Cardiac fibroblast (primary cell): ENCODE data around the gene CTNND2.
A peak's percentile ranks its signal among the peaks of the same experiment; 100 is the strongest.

Experiments used
- DNase-seq, 2 donors: peaks; one replicate each; pipeline versions ENCODE4 v3.0.0 to v3.0.0-alpha.2; 2010; ENCODE audit warnings: low read depth in 2 of 2
- H3K4me3 ChIP-seq, 2 donors: replicated peaks in 1 of 2; 1 replicate in 1 of 2; 2 replicates in 1 of 2; pipeline ENCODE4 v1.5.1; 2011; ENCODE audit warnings: low read depth in 2 of 2, low read length in 2 of 2, mild to moderate bottlenecking in 2 of 2, moderate library complexity in 1 of 2
- TF ChIP-seq, protein P1 (sequence below): IDR thresholded peaks from one replicate; pipeline ENCODE4 v1.5.1; 2011; ENCODE audit warnings: low read depth, mild to moderate bottlenecking, low read length, inconsistent platforms

CTNND2 gene

DNA sequence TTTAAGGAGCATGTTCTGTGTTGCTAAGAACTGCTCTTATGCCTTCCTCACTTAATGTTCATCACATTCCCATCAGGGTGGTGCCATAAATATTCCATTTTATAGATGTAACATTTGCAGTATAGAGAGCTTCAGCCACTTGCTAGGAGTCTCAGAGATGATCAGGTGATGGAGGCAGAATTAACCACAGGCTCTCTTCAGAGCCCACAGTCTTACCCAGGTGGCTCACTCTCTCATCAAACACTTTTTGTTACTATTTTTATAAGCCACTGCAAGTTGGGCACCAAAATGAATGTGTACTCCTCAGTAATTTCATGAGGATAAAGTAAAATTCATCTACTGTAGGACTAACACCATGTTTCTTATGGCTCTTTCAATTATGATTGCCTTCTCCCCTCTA is 651.7 kb downstream of the CTNND2 start:
- no peak for DNase-seq
- no peak overlapping the region for H3K4me3 ChIP-seq
- TF ChIP-seq, protein P1, sequence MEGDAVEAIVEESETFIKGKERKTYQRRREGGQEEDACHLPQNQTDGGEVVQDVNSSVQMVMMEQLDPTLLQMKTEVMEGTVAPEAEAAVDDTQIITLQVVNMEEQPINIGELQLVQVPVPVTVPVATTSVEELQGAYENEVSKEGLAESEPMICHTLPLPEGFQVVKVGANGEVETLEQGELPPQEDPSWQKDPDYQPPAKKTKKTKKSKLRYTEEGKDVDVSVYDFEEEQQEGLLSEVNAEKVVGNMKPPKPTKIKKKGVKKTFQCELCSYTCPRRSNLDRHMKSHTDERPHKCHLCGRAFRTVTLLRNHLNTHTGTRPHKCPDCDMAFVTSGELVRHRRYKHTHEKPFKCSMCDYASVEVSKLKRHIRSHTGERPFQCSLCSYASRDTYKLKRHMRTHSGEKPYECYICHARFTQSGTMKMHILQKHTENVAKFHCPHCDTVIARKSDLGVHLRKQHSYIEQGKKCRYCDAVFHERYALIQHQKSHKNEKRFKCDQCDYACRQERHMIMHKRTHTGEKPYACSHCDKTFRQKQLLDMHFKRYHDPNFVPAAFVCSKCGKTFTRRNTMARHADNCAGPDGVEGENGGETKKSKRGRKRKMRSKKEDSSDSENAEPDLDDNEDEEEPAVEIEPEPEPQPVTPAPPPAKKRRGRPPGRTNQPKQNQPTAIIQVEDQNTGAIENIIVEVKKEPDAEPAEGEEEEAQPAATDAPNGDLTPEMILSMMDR = no peak

DNA sequence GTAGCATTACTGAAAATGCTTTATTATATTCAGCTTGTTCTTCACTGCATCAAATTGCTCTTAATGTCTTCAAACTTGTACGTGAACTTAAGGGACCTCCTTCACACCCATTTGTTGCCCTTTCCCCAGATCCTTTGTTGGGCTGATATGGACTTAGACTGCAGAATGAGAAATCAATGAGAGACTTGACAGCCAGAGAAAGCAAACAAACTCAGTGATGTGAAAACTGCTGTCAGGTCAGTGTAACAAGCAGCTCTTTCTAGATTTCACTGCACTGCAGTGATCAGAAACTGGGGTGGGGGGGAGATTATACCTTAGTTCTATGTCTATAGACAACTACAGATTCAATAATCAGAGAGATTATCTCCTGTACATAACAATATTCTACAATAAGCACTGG is 652.2 kb downstream of the CTNND2 start:
- TF ChIP-seq, protein P1 = no peak
- no peak for DNase-seq
- no peak overlapping the region for H3K4me3 ChIP-seq

DNA sequence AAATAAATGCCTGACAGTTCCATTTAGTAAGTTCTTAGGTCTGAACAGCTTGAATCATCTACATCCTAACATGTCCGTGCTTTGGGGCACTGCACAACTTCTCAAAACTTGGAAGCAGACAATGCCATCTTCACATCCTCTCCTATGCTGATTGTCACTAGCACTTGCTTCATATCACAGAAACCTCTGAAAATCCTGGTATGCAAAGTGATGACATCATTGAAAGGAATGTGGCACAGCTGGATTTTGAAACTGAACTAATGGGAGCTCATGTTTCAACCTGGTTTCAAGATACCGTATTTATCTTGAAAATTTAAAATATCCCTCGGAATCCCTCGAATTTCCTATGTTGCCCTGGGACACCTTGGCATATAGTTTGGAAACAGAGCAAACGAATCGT is 653.0 kb downstream of the CTNND2 start:
- H3K4me3 ChIP-seq = no peak overlapping the region
- TF ChIP-seq, protein P1 = no peak
- peak in 1 of 2 donors; percentile 5 for DNase-seq

DNA sequence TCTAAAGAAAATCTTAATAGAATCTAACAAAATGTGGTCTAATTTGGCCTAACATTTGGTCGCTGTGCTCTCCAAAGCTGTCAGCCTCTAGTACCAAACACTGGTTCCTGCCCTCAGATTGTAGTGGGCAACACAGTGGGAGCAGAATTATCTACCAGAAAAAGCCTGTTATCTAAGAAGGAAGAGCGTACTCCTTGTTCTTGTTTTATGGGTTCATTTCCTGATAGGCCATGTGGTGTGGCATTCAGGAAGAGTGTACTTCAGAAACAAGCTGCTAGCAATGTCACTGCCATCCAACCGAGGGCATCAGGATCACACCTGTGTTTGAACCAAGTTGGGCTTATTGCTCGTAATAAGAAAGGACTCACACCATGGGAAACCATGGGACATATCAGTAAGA is 655.3 kb downstream of the CTNND2 start:
- TF ChIP-seq, protein P1 = no peak
- no peak for DNase-seq

DNA sequence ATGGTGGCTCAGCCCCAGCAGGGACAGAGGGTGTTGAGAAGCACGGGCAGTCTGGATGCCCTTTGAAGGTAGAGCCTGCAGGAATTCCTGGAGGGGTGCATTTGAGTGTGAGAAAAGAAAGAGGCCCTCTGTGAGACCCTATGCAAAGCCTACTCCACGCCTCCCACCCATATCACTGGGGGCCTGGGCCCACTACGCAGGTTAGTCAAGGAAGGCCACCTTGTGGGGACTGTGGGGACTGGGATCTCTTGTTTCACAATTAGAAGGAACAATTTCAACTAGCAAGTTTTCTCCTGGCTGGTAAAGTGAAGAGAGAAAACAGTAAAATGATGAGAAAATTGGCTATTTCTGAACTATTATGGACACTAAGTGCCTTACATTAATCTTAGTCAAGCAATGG is 657.0 kb downstream of the CTNND2 start:
- H3K4me3 ChIP-seq = no peak overlapping the region
- TF ChIP-seq, protein P1 = no peak
- DNase-seq = no peak

More for the DNA sequence above, 655.3 kb downstream of the CTNND2 start:
- H3K4me3 ChIP-seq = no peak overlapping the region

DNA sequence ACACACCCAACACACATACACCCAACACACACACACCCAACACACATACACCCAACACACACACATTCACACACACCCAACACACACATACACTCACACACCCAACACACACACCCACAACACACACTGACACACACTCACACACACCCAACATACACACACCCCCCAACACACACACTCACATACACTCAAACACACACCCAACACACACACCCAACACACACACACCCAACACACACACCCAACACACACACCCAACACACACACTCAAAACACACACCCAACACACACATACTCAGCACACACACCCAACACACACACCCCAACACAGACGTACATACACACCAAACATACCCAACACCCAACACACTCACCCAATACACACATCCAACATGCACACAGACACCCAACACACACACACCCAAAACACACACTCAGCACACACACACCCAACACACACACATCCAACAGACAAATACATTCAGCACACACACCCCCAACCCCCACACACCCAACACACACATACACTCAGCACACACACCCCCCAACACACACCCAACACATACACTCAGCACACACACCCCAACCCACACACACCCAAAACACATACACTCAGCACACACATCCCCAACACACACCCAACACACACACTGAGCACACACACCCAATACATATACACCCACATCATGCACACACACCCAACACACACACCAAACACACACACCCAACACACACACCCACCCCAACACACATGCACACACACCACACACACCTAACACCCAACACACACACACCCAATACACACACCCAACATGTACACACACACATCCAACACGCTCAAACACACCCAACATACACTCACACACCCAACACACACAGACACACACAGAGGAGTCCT is 663.7 kb downstream of the CTNND2 start:
- no peak for DNase-seq
- H3K4me3 ChIP-seq = no peak overlapping the region
- TF ChIP-seq, protein P1 = no peak
